Kidney (tissue), 14 donors: ENCODE results near the gene SPATA31D1. TPM values are rescaled to one million over a fixed set of nuclear protein-coding genes. Genes with fewer than 3 reads are reported as not detected.

Experiments used
- DNase-seq, 5 donors: peaks; one replicate each; pipeline ENCODE4 v3.0.0-alpha.2; 2013 to 2020
- FAIRE-seq: peaks from 2 replicates; lab custom pipeline; 2012; peaks lifted over from hg19 to GRCh38; lab: Jason Lieb, UNC
- H3K27ac ChIP-seq, 2 donors: one replicate each; pipeline ENCODE4 v1.7.0; 2013; ENCODE audit warnings: low read depth in 2 of 2, low read length in 2 of 2, inconsistent platforms in 1 of 2
- H3K27me3 ChIP-seq: one replicate; pipeline ENCODE4 v1.7.1; 2013; ENCODE audit warnings: low read length, inconsistent platforms; ENCODE audit not compliant: control insufficient read depth, insufficient read depth
- H3K36me3 ChIP-seq, 3 donors: one replicate each; pipeline versions ENCODE4 v1.7.0 to v1.7.1; 2013; ENCODE audit warnings: low read length in 3 of 3, control low read depth in 1 of 3, inconsistent platforms in 1 of 3; ENCODE audit not compliant: insufficient read depth in 3 of 3, control insufficient read depth in 2 of 3
- H3K4me1 ChIP-seq, 3 donors: one replicate each; pipeline versions ENCODE4 v1.7.0 to v1.7.1; 2013; ENCODE audit warnings: low read length in 3 of 3, inconsistent platforms in 1 of 3, low read depth in 1 of 3; ENCODE audit not compliant: control insufficient read depth in 2 of 3, insufficient read depth in 2 of 3
- H3K4me3 ChIP-seq, 3 donors: one replicate each; pipeline versions ENCODE4 v1.7.0 to v1.8.1; 2013; ENCODE audit warnings: low read length in 3 of 3, control low read depth in 1 of 3, inconsistent platforms in 1 of 3
- H3K9ac ChIP-seq, 3 donors: one replicate each; pipeline versions ENCODE4 v1.7.0 to v1.7.1; 2013; ENCODE audit warnings: low read length in 3 of 3, control low read depth in 1 of 3, inconsistent platforms in 1 of 3
- H3K9me3 ChIP-seq, 3 donors: one replicate each; pipeline versions ENCODE4 v1.7.0 to v1.7.1; 2013; ENCODE audit warnings: low read length in 3 of 3, control low read depth in 1 of 3, inconsistent platforms in 1 of 3; ENCODE audit not compliant: control insufficient read depth in 2 of 3, insufficient read depth in 1 of 3
- intact Hi-C: fragments of 100-400 bp; cut with DNase I; formaldehyde crosslinking; loops from one replicate; pipeline ENCODE4 v1.11.1; 2022
- polyA plus RNA-seq: library from polyadenylated mRNA; stranded (reverse); fragments of 350-450 nt; fragmentation: Illumina TruSeq; extraction: RNeasy Lipid Tissue Mini Kit (QIAGEN cat#74804); gene quantifications from one replicate; pipeline ENCODE4 v1.2.3, GENCODE V29; 2014; ENCODE audit warnings: low read depth, low replicate concordance; ENCODE audit not compliant: insufficient read depth
- total RNA-seq: library from RNA; stranded (reverse); fragmentation: NEBNext Ultra II Directional; extraction: Animal tissue kit (Norgen Biotek cat#: 25700); gene quantifications from one replicate; pipeline ENCODE4 v1.2.1, GENCODE V29; 2021
- TF ChIP-seq, protein P1 (sequence below): IDR thresholded peaks from 3 replicates; pipeline ENCODE4 v1.5.1; 2012; ENCODE audit warnings: mild to moderate bottlenecking, moderate library complexity, borderline replicate concordance; ENCODE audit not compliant: insufficient read depth; ENCODE audit errors: extremely low read depth
- donor health status: control.
- donor health status: control.
- donor health status: control.
- donor health status: control.
- donor health status: control.
- donor health status: DM: yes; HTN: yes; CAD: no.
- donor health status: Normal renal cell carcinoma (clear cell type).

The SPATA31D1 gene
- total and polyA plus RNA-seq, 2 donors from 2014 or later: not detected

DNA sequence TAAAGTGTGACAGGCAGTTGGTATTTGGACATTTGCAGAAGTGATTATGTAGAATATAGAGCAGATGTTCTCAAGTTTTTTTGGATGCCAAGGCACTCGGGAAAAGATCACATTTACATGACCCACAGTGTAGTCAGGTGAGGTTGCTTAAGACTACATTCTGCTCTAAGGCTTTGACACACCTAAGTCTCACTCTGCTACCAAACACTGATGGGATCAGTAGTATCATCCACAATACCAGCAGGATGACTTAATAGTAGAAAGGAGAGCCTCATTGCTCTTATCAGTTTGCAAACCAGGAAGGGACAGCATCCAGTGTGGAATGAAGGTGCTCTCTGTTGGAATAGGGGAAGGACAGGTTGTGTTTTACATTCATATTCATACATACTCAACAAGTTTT lies 2.5 kb upstream of the SPATA31D1 start:
- Histone ChIP-seq H3K36me3 (no peaks in the 10 kb centered on the region), H3K27ac (no peak overlapping the region), H3K9ac (no peak overlapping the region), H3K4me1 (no peaks in the 10 kb centered on the region), H3K9me3 (no peaks in the 10 kb centered on the region), H3K27me3 (no peaks in the 10 kb centered on the region), H3K4me3 (no peak overlapping the region)
- intact Hi-C loops: no loop called here
- TF ChIP-seq, protein P1, sequence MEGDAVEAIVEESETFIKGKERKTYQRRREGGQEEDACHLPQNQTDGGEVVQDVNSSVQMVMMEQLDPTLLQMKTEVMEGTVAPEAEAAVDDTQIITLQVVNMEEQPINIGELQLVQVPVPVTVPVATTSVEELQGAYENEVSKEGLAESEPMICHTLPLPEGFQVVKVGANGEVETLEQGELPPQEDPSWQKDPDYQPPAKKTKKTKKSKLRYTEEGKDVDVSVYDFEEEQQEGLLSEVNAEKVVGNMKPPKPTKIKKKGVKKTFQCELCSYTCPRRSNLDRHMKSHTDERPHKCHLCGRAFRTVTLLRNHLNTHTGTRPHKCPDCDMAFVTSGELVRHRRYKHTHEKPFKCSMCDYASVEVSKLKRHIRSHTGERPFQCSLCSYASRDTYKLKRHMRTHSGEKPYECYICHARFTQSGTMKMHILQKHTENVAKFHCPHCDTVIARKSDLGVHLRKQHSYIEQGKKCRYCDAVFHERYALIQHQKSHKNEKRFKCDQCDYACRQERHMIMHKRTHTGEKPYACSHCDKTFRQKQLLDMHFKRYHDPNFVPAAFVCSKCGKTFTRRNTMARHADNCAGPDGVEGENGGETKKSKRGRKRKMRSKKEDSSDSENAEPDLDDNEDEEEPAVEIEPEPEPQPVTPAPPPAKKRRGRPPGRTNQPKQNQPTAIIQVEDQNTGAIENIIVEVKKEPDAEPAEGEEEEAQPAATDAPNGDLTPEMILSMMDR: no peak
- FAIRE-seq: no peak
- no peak for DNase-seq

GRCh38 chr9:81989700-81990099 lies 1.1 kb downstream of the SPATA31D1 start:
- no peak overlapping the region for H3K4me3 ChIP-seq

GRCh38 chr9:81993656-81994055 lies 5.1 kb downstream of the SPATA31D1 start:
- Histone ChIP-seq H3K9me3 (no peaks in the 10 kb centered on the region), H3K4me3 (no peak overlapping the region), H3K36me3 (no peaks in the 10 kb centered on the region), H3K27ac (no peak overlapping the region), H3K9ac (no peak overlapping the region), H3K27me3 (no peaks in the 10 kb centered on the region), H3K4me1 (no peaks in the 10 kb centered on the region)
- intact Hi-C loops: no loop called here
- FAIRE-seq (no peak), DNase-seq (no peak)
- TF ChIP-seq, protein P1: no peak

More at GRCh38 chr9:81989700-81990099, 1.1 kb downstream of the SPATA31D1 start:
- TF ChIP-seq, protein P1: no peak
- DNase-seq: no peak
- intact Hi-C loops: no loop called here
- Histone ChIP-seq H3K9me3 (no peaks in the 10 kb centered on the region), H3K4me1 (no peaks in the 10 kb centered on the region), H3K27ac (no peak overlapping the region), H3K36me3 (no peaks in the 10 kb centered on the region), H3K27me3 (no peaks in the 10 kb centered on the region), H3K9ac (no peak overlapping the region)
- FAIRE-seq: no peak

- no peaks in the 10 kb centered on the region for H3K9me3 ChIP-seq
- intact Hi-C loops: no loop called here
- H3K4me1 ChIP-seq: no peaks in the 10 kb centered on the region
- H3K27me3 ChIP-seq: no peaks in the 10 kb centered on the region
- H3K4me3 ChIP-seq: no peak overlapping the region
- H3K36me3 ChIP-seq: no peaks in the 10 kb centered on the region
- FAIRE-seq (no peak), DNase-seq (no peak)
- H3K9ac ChIP-seq: no peak overlapping the region
- no peak overlapping the region for H3K27ac ChIP-seq
- TF ChIP-seq, protein P1: no peak
Observed at GRCh38 chr9:81999806-82000205, 11.2 kb downstream of the SPATA31D1 start.
